ENCODE measurements around the gene MMP27. TPM values are rescaled to one million over a fixed set of nuclear protein-coding genes. Genes with fewer than 3 reads are reported as not detected.

Gene MMP27
- total RNA-seq, 1 experiment from 2014 or later = not detected

DNA sequence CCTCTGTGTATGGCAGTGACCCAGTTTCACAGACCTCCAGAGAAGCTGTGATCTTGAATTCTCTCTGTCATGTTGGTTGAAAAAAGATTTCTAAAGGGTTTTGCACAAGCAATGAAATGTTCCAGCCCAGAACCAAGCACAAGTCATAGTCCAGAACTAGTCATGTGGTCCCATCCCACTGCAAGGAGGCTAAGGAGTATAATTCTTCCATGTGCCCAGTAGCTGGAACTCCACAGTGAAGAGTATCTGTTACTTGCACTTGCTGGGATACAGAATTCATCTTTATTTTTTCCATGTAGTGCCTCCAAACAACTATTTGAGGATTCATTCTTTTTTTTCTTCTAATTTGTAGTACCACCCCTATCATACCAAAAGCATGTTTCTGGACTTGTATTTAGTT is 29.1 kb upstream of the MMP27 start:
- no peak overlapping the region for H3K27ac ChIP-seq (ENCODE audit: low read depth, low read length)
- H3K27me3 ChIP-seq (ENCODE audit: insufficient read depth, low read length) = no peaks in the 10 kb centered on the region
- no peaks in the 10 kb centered on the region for H3K79me2 ChIP-seq (ENCODE audit: insufficient read depth, low read length)
- H3K4me1 ChIP-seq (ENCODE audit: control insufficient read depth in 1 of 2, insufficient read depth in 2 of 2, low read length in 2 of 2) = no peaks in the 10 kb centered on the region
- no peaks in the 10 kb centered on the region for H3K9me2 ChIP-seq (ENCODE audit: insufficient read depth)
- H3K36me3 ChIP-seq (ENCODE audit: control insufficient read depth in 1 of 2, insufficient read depth in 2 of 2, low read length in 2 of 2) = no peaks in the 10 kb centered on the region
- ChIA-PET POLR2A (no interaction called here), CTCF (interaction anchor here (0.9 to 2.7 kb wide), 4 partner anchors 68 to 322 kb away, joined by 3 to 18 read pairs (median 4); no protein-coding TSS in a partner anchor), RAD21 (ENCODE audit: low non-redundant PET in 1 of 2, low total read pairs in 2 of 2, uncharacterized antibody in 2 of 2, unreplicated experiment in 2 of 2) (no interaction called here)
- TF ChIP-seq SP1 (IDR thresholded peaks at IDR 0.05; ENCODE audit: low read depth) (no peak), ZFX (IDR thresholded peaks at IDR 0.05) (no peak), JUND (IDR thresholded peaks at IDR 0.05) (no peak), SIN3A (IDR thresholded peaks at IDR 0.05; ENCODE audit: low read depth) (no peak), EGR1 (IDR thresholded peaks at IDR 0.05; ENCODE audit: low read depth) (no peak), FOSL1 (IDR thresholded peaks at IDR 0.05; ENCODE audit: low read depth) (no peak), CBX3 (IDR thresholded peaks at IDR 0.05; ENCODE audit: low read depth) (no peak), YY1 (IDR thresholded peaks at IDR 0.05; ENCODE audit: extremely low read depth, insufficient replicate concordance, low read depth, low read length) (no peak), CEBPB (IDR thresholded peaks at IDR 0.05; ENCODE audit: low read depth) (no peak), RAD21 (IDR thresholded peaks at IDR 0.05; ENCODE audit: low read depth) (no peak), ZNF274 (IDR thresholded peaks at IDR 0.05; ENCODE audit: low read depth, low read length) (no peak), POLR2AphosphoS5 (IDR thresholded peaks at IDR 0.05; ENCODE audit: low read depth, low read length) (no peak), TCF7L2 (IDR thresholded peaks at IDR 0.05; ENCODE audit: borderline replicate concordance, extremely low read depth, insufficient read depth, insufficient read length) (no peak), ELF1 (IDR thresholded peaks at IDR 0.05; ENCODE audit: borderline replicate concordance, low read depth) (no peak), EZH2phosphoT487 (IDR thresholded peaks at IDR 0.05; ENCODE audit: borderline replicate concordance) (no peak)
- TF ChIP-seq, protein P1, sequence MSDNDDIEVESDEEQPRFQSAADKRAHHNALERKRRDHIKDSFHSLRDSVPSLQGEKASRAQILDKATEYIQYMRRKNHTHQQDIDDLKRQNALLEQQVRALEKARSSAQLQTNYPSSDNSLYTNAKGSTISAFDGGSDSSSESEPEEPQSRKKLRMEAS (IDR thresholded peaks at IDR 0.05) = no peak
- TF ChIP-seq, protein P2, sequence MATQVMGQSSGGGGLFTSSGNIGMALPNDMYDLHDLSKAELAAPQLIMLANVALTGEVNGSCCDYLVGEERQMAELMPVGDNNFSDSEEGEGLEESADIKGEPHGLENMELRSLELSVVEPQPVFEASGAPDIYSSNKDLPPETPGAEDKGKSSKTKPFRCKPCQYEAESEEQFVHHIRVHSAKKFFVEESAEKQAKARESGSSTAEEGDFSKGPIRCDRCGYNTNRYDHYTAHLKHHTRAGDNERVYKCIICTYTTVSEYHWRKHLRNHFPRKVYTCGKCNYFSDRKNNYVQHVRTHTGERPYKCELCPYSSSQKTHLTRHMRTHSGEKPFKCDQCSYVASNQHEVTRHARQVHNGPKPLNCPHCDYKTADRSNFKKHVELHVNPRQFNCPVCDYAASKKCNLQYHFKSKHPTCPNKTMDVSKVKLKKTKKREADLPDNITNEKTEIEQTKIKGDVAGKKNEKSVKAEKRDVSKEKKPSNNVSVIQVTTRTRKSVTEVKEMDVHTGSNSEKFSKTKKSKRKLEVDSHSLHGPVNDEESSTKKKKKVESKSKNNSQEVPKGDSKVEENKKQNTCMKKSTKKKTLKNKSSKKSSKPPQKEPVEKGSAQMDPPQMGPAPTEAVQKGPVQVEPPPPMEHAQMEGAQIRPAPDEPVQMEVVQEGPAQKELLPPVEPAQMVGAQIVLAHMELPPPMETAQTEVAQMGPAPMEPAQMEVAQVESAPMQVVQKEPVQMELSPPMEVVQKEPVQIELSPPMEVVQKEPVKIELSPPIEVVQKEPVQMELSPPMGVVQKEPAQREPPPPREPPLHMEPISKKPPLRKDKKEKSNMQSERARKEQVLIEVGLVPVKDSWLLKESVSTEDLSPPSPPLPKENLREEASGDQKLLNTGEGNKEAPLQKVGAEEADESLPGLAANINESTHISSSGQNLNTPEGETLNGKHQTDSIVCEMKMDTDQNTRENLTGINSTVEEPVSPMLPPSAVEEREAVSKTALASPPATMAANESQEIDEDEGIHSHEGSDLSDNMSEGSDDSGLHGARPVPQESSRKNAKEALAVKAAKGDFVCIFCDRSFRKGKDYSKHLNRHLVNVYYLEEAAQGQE (IDR thresholded peaks at IDR 0.05; ENCODE audit: low read depth) = no peak
- TF ChIP-seq, protein P3, sequence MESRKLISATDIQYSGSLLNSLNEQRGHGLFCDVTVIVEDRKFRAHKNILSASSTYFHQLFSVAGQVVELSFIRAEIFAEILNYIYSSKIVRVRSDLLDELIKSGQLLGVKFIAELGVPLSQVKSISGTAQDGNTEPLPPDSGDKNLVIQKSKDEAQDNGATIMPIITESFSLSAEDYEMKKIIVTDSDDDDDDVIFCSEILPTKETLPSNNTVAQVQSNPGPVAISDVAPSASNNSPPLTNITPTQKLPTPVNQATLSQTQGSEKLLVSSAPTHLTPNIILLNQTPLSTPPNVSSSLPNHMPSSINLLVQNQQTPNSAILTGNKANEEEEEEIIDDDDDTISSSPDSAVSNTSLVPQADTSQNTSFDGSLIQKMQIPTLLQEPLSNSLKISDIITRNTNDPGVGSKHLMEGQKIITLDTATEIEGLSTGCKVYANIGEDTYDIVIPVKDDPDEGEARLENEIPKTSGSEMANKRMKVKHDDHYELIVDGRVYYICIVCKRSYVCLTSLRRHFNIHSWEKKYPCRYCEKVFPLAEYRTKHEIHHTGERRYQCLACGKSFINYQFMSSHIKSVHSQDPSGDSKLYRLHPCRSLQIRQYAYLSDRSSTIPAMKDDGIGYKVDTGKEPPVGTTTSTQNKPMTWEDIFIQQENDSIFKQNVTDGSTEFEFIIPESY (IDR thresholded peaks at IDR 0.05; ENCODE audit: extremely low read depth, insufficient replicate concordance, low read length) = no peak
- TF ChIP-seq, protein P4, sequence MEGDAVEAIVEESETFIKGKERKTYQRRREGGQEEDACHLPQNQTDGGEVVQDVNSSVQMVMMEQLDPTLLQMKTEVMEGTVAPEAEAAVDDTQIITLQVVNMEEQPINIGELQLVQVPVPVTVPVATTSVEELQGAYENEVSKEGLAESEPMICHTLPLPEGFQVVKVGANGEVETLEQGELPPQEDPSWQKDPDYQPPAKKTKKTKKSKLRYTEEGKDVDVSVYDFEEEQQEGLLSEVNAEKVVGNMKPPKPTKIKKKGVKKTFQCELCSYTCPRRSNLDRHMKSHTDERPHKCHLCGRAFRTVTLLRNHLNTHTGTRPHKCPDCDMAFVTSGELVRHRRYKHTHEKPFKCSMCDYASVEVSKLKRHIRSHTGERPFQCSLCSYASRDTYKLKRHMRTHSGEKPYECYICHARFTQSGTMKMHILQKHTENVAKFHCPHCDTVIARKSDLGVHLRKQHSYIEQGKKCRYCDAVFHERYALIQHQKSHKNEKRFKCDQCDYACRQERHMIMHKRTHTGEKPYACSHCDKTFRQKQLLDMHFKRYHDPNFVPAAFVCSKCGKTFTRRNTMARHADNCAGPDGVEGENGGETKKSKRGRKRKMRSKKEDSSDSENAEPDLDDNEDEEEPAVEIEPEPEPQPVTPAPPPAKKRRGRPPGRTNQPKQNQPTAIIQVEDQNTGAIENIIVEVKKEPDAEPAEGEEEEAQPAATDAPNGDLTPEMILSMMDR (IDR thresholded peaks at IDR 0.05 in 2 of 3, conservative IDR thresholded peaks at IDR 0.05 in 1 of 3; ENCODE audit: borderline replicate concordance in 1 of 3, insufficient read depth in 1 of 3, low read depth in 2 of 3, low read length in 2 of 3) = no peak
- TF ChIP-seq, protein P5, sequence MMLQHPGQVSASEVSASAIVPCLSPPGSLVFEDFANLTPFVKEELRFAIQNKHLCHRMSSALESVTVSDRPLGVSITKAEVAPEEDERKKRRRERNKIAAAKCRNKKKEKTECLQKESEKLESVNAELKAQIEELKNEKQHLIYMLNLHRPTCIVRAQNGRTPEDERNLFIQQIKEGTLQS (IDR thresholded peaks at IDR 0.05) = no peak
- H3K9ac ChIP-seq (ENCODE audit: low read length) = no peak overlapping the region
- no peak for DNase-seq (ENCODE audit: low read depth, low spot score)
- no TSS peak for BruUV-seq (replicated peaks)
- no peak overlapping the region for H2AFZ ChIP-seq (ENCODE audit: low read depth, low read length, poor library complexity, severe bottlenecking)
- intact Hi-C loops (cut with micrococcal nuclease) = no loop called here
- H3K9me3 ChIP-seq (ENCODE audit: control insufficient read depth in 1 of 2, insufficient read depth in 1 of 2, low read depth in 1 of 2, low read length in 2 of 2) = no peaks in the 10 kb centered on the region
- no peaks in the 10 kb centered on the region for H4K20me1 ChIP-seq (ENCODE audit: insufficient read depth)
- no peak overlapping the region for H3K4me3 ChIP-seq (replicated peaks in 1 of 2; ENCODE audit: low read depth in 1 of 2, low read length in 2 of 2)
- ATAC-seq = no peak
- no peak overlapping the region for H3K4me2 ChIP-seq (ENCODE audit: low read length)
